Neural cell (in vitro differentiated cells): ENCODE measurements around the gene CKAP5. TPM values are rescaled to one million over a fixed set of nuclear protein-coding genes. Genes with fewer than 3 reads are reported as not detected.

Source experiments
- H2AFZ ChIP-seq: fragments of 200-600, 300-800 bp; sonication (generic), shearing (Covaris generic); 2 replicates; pipeline ENCODE4 v1.6.0; 2014; ENCODE audit warnings: low read depth, mild to moderate bottlenecking, antibody characterized with exemption, low read length, moderate library complexity
- H3F3A ChIP-seq: fragments of 200-600 bp; shearing (Covaris generic); 2 replicates; pipeline ENCODE4 v1.6.1; 2016; ENCODE audit warnings: mild to moderate bottlenecking, moderate library complexity, mixed read lengths, antibody characterized with exemption, low read length; ENCODE audit not compliant: insufficient read depth, poor library complexity, severe bottlenecking
- H3K27ac ChIP-seq: fragments of 200-600, 300-800 bp; sonication (generic), shearing (Covaris generic); 2 replicates; pipeline ENCODE4 v1.5.1; 2014; ENCODE audit warnings: mild to moderate bottlenecking, low read length, moderate library complexity
- H3K27me3 ChIP-seq: fragments of 300-800, 200-600 bp; sonication (generic), shearing (Covaris generic); 2 replicates; pipeline ENCODE4 v1.6.0; 2014; ENCODE audit warnings: mild to moderate bottlenecking, low read depth, low read length, moderate library complexity; ENCODE audit not compliant: insufficient read depth
- H3K36me3 ChIP-seq: fragments of 300-800, 200-600 bp; sonication (generic), shearing (Covaris generic); 2 replicates; pipeline ENCODE4 v1.5.1; 2014; ENCODE audit warnings: mild to moderate bottlenecking, antibody characterized with exemption, low read length, moderate library complexity; ENCODE audit not compliant: insufficient read depth
- H3K4me2 ChIP-seq: fragments of 300-800, 200-600 bp; sonication (generic), shearing (Covaris generic); 2 replicates; pipeline ENCODE4 v1.6.0; 2014; ENCODE audit warnings: mild to moderate bottlenecking, low read length
- H3K4me3 ChIP-seq: fragments of 300-800, 200-600 bp; sonication (generic), shearing (Covaris generic); 2 replicates; pipeline ENCODE4 v1.5.1; 2014; ENCODE audit warnings: mild to moderate bottlenecking, low read length, moderate library complexity
- H3K79me2 ChIP-seq: fragments of 200-600 bp; shearing (Covaris generic); replicated peaks from 2 replicates; pipeline ENCODE4 v1.6.0; 2014; ENCODE audit warnings: mild to moderate bottlenecking, low read length, moderate library complexity; ENCODE audit not compliant: insufficient read depth
- H3K9ac ChIP-seq: fragments of 300-800, 200-600 bp; sonication (generic), shearing (Covaris generic); 2 replicates; pipeline ENCODE4 v1.6.1; 2016; ENCODE audit warnings: mild to moderate bottlenecking, low read length, mixed read lengths
- H3K9me2 ChIP-seq: fragments of 200-600 bp; shearing (Covaris generic); 2 replicates; pipeline ENCODE4 v1.6.1; 2016; ENCODE audit warnings: mild to moderate bottlenecking, low read length, mixed read lengths; ENCODE audit not compliant: insufficient read depth
- H3K9me3 ChIP-seq: fragments of 200-600, 300-800 bp; sonication (generic), shearing (Covaris generic); 2 replicates; pipeline ENCODE4 v1.6.1; 2016; ENCODE audit warnings: mild to moderate bottlenecking, mixed run types, low read length, moderate library complexity, mixed read lengths
- H4K20me1 ChIP-seq: fragments of 200-600 bp; shearing (Covaris generic); 2 replicates; pipeline ENCODE4 v1.6.1; 2016; ENCODE audit warnings: mild to moderate bottlenecking, mixed run types; ENCODE audit not compliant: insufficient read depth
- CTCF ChIP-seq: fragments of 450-650 bp; IDR thresholded peaks from 2 replicates; pipeline ENCODE4 v1.5.1; 2014; ENCODE audit warnings: antibody characterized with exemption, mild to moderate bottlenecking, moderate library complexity; ENCODE audit not compliant: poor library complexity, severe bottlenecking
- EP300 ChIP-seq: fragments of 450-650 bp; conservative IDR thresholded peaks from 2 replicates; pipeline ENCODE4 v1.6.1; 2014; ENCODE audit warnings: antibody characterized with exemption, mild to moderate bottlenecking, moderate library complexity; ENCODE audit not compliant: poor library complexity, severe bottlenecking
- EZH2 ChIP-seq: fragments of 200-600, 300-800 bp; shearing (Covaris generic), sonication (generic); IDR thresholded peaks from 2 replicates; pipeline ENCODE4 v1.6.1; 2014; ENCODE audit warnings: antibody characterized with exemption, low read length, borderline replicate concordance, mild to moderate bottlenecking; ENCODE audit not compliant: insufficient read depth, poor library complexity, severe bottlenecking
- MXI1 ChIP-seq: fragments of 450-650 bp; conservative IDR thresholded peaks from 2 replicates; pipeline ENCODE4 v1.6.1; 2014; ENCODE audit warnings: antibody characterized with exemption, mild to moderate bottlenecking; ENCODE audit not compliant: poor library complexity, severe bottlenecking
- POLR2AphosphoS5 ChIP-seq: IDR thresholded peaks from 2 replicates; pipeline ENCODE4 v1.6.1; 2012
- RAD21 ChIP-seq: fragments of 450-650 bp; conservative IDR thresholded peaks from 2 replicates; pipeline ENCODE4 v1.6.1; 2014; ENCODE audit warnings: antibody characterized with exemption, mild to moderate bottlenecking, moderate library complexity
- REST ChIP-seq: IDR thresholded peaks from 2 replicates; pipeline ENCODE4 v1.6.1; 2012; ENCODE audit warnings: borderline replicate concordance
- SMC3 ChIP-seq: fragments of 450-650 bp; conservative IDR thresholded peaks from 2 replicates; pipeline ENCODE4 v1.6.1; 2014; ENCODE audit warnings: antibody characterized with exemption, mild to moderate bottlenecking, moderate library complexity; ENCODE audit not compliant: poor library complexity
- TAF1 ChIP-seq: IDR thresholded peaks from 2 replicates; pipeline ENCODE4 v1.6.1; 2012; ENCODE audit warnings: low read depth
- polyA plus RNA-seq: library from polyadenylated mRNA; depleted of rRNA; stranded (reverse); fragments of >200 nt; gene quantifications from 2 replicates; pipeline ENCODE4 v1.2.3, GENCODE V29; 2014

CKAP5 gene
- polyA plus RNA-seq, 1 donor from 2014 or later, result 90.3 TPM

- TF ChIP-seq REST (no peak), SMC3 (no peak)
- H3K4me2 ChIP-seq, result no peak overlapping the region
- H2AFZ ChIP-seq, result no peak overlapping the region
- H3K9me3 ChIP-seq, result no peaks in the 10 kb centered on the region
- H3K9me2 ChIP-seq, result no peaks in the 10 kb centered on the region
- H3K9ac ChIP-seq, result no peak overlapping the region
- no peak overlapping the region for H3K27ac ChIP-seq
- H3F3A ChIP-seq, result no peaks in the 10 kb centered on the region
- no peak overlapping the region for H3K4me3 ChIP-seq
- no peaks in the 10 kb centered on the region for H4K20me1 ChIP-seq
- H3K36me3 ChIP-seq, result no peaks in the 10 kb centered on the region
- no peaks in the 10 kb centered on the region for H3K79me2 ChIP-seq
- no peaks in the 10 kb centered on the region for H3K27me3 ChIP-seq
Measured at GRCh38 chr11:46894961-46895360, 48.9 kb upstream of the CKAP5 start.

- Histone ChIP-seq H3K9ac (no peak overlapping the region), H3K79me2 (no peaks in the 10 kb centered on the region), H2AFZ (no peak overlapping the region), H3K9me2 (no peaks in the 10 kb centered on the region), H3F3A (no peaks in the 10 kb centered on the region), H3K36me3 (no peaks in the 10 kb centered on the region), H4K20me1 (no peaks in the 10 kb centered on the region), H3K4me2 (no peak overlapping the region), H3K9me3 (no peaks in the 10 kb centered on the region), H3K4me3 (no peak overlapping the region), H3K27ac (no peak overlapping the region), H3K27me3 (no peaks in the 10 kb centered on the region)
- no peak for TF ChIP-seq CTCF
- no peak for TF ChIP-seq REST
- no peak for TF ChIP-seq POLR2AphosphoS5
- TF ChIP-seq RAD21, result no peak
- no peak for TF ChIP-seq EZH2
- no peak for TF ChIP-seq EP300
- no peak for TF ChIP-seq TAF1
- TF ChIP-seq SMC3, result no peak
- TF ChIP-seq MXI1, result no peak
Measured at GRCh38 chr11:46894506-46894905, 48.4 kb upstream of the CKAP5 start.
